ENCODE measurements around the gene MYO6.

DNA sequence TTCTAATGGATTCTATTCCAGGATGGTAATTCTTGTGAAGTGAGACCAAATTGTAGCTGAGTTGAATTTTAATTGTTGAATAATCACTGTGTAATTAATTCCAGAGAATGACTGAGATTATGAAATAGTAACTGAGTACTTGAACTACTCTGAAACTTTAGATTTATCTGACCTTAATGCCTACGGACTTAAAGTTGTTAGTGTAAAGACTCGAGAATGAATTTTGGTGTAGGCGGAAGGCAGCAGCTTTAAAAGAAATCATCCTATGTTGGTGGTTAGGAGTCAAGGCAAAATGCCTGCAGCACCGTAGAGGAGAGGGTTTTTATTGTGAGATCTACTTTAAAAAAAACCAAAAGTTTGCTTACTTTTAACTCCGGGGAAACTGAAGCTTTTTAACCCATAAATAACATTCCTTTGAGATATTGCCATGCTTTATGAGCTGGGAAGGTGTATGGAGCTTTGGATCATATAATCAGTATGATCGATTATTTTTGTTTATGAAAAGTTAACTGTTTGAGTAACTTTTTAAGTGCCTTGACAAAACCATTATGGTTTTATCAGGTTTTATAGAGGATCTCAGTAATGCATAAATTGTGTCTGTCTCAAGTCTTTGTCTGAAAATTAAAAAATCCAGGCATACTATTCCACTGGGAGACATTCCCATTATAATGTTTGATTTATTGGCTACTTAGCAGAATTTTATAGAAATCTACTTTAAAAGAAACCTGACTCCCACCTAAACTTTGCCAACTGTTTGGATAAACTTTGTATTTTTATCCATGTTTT is 46.1 kb downstream of the MYO6 start:
- TF ChIP-seq YY1 (IDR thresholded peaks at IDR 0.05; ENCODE audit: low read depth), result no peak
- TF ChIP-seq TCF12 (IDR thresholded peaks at IDR 0.05; ENCODE audit: low read depth), result no peak

All from Ishikawa (cell line).